Renal pelvis (tissue), 4 donors: ENCODE data around the gene CDH4. TPM values are rescaled to one million over a fixed set of nuclear protein-coding genes. Genes with fewer than 3 reads are reported as not detected.
A peak's percentile ranks its signal among the peaks of the same experiment; 100 is the strongest.

ENCODE experiments used
- DNase-seq: peaks from one replicate; pipeline ENCODE4 v3.0.0-alpha.2; 2013
- polyA plus RNA-seq, 3 donors: library from polyadenylated mRNA; unstranded; fragments of 120-200 nt; gene quantifications; one replicate each; pipeline ENCODE4 v1.2.1, GENCODE V29; 2013; ENCODE audit not compliant: insufficient read length in 3 of 3

CDH4 gene
- polyA plus RNA-seq, 3 donors = 8.4 to 9.5 (median 8.7) TPM

GRCh38 chr20:61803915-61804751 lies 552.1 kb downstream of the CDH4 start:
- no peak for DNase-seq

- no peak for DNase-seq
Measured at GRCh38 chr20:61804752-61805295, 552.8 kb downstream of the CDH4 start.

- no peak for DNase-seq
Measured at GRCh38 chr20:61805365-61805764, 553.3 kb downstream of the CDH4 start.

- DNase-seq = no peak
Measured at GRCh38 chr20:61805781-61806180, 553.7 kb downstream of the CDH4 start.

GRCh38 chr20:61806314-61806713 lies 554.3 kb downstream of the CDH4 start:
- no peak for DNase-seq

GRCh38 chr20:61806995-61807394 lies 554.9 kb downstream of the CDH4 start:
- no peak for DNase-seq

GRCh38 chr20:61807471-61808160 lies 555.6 kb downstream of the CDH4 start:
- DNase-seq = no peak

GRCh38 chr20:61808447-61808846 lies 556.4 kb downstream of the CDH4 start:
- peak; percentile 39 for DNase-seq

GRCh38 chr20:61809006-61809770 lies 557.1 kb downstream of the CDH4 start:
- no peak for DNase-seq

GRCh38 chr20:61810066-61810737 lies 558.1 kb downstream of the CDH4 start:
- no peak for DNase-seq

GRCh38 chr20:61810738-61811135 lies 558.7 kb downstream of the CDH4 start:
- no peak for DNase-seq

- no peak for DNase-seq
Measured at GRCh38 chr20:61811166-61811565, 559.1 kb downstream of the CDH4 start.

- DNase-seq = no peak
Measured at GRCh38 chr20:61812121-61812844, 560.2 kb downstream of the CDH4 start.

- DNase-seq = no peak
Measured at GRCh38 chr20:61812845-61813485, 560.9 kb downstream of the CDH4 start.

- no peak for DNase-seq
Measured at GRCh38 chr20:61813791-61814190, 561.7 kb downstream of the CDH4 start.

GRCh38 chr20:61814244-61814643 lies 562.2 kb downstream of the CDH4 start:
- no peak for DNase-seq

- DNase-seq = no peak
Measured at GRCh38 chr20:61814726-61815125, 562.7 kb downstream of the CDH4 start.

GRCh38 chr20:61815176-61815575 lies 563.1 kb downstream of the CDH4 start:
- DNase-seq = no peak

GRCh38 chr20:61815678-61816077 lies 563.6 kb downstream of the CDH4 start:
- DNase-seq = no peak
